HG03045 (cell line): ENCODE data around the gene MYO7A.
"Not testable (repeated sequence)": the region's sequence is repeated elsewhere in the genome, so short reads cannot be mapped to it uniquely, and the experiment has no call there.

Experiments
- ATAC-seq: cut with Tn5 transposase; IDR thresholded peaks from one replicate; pipeline ENCODE4 v1.9.1; 2021; ENCODE audit warnings: mild to moderate bottlenecking, moderate library complexity; ENCODE audit not compliant: unreplicated experiment

The MYO7A gene

GRCh38 chr11:77092382-77092781 lies 35.7 kb upstream of the MYO7A start:
- ATAC-seq: no peak

DNA sequence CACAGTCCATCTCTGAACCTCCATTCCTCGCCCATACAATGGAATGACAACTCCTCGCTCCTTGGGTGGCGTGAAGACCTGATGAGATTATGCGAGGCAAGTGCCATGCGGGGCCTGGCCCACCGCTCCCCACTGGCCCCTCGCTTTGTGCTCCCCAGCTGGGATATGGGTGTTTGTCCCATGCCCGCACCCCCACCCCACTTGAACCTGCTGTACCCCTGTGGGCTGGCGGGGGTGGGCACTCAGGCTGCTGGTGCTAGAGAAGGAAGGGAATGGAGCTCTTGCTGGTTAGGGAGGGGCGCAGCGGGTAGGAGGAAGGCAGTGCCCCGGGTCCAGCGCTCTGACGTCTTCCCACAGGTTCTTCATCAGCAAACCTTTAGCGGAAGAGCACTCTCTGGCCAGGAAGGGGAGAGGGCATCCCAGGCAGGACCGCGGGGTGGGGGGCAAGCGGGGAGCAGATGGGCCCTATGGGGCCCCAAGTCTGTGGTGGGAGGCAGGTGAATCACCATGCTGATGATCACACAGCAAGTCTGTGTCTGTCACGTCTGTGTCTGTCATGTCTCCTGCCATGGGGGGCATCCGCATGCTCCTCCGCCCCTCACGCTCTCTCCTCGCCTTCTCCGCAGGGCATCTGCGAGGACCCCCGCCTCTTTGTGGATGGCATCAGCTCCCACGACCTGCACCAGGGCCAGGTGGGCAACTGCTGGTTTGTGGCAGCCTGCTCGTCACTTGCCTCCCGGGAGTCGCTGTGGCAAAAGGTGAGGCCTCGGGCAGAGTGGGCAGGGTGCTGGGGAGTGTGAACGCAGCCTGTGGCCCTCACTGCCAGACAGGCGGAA lies 34.8 kb upstream of the MYO7A start:
- ATAC-seq: no peak

- ATAC-seq: no peak
These were observed 33.8 kb upstream of the MYO7A start for GRCh38 chr11:77093987-77094840.

- ATAC-seq: no peak
These were observed 33.1 kb upstream of the MYO7A start for GRCh38 chr11:77094841-77095365.

- no peak for ATAC-seq
These were observed 32.2 kb upstream of the MYO7A start for GRCh38 chr11:77095551-77096490.

GRCh38 chr11:77096591-77097019 lies 31.4 kb upstream of the MYO7A start:
- ATAC-seq: no peak

- not testable (repeated sequence) for ATAC-seq
These were observed 30.9 kb upstream of the MYO7A start for GRCh38 chr11:77097180-77097579.

DNA sequence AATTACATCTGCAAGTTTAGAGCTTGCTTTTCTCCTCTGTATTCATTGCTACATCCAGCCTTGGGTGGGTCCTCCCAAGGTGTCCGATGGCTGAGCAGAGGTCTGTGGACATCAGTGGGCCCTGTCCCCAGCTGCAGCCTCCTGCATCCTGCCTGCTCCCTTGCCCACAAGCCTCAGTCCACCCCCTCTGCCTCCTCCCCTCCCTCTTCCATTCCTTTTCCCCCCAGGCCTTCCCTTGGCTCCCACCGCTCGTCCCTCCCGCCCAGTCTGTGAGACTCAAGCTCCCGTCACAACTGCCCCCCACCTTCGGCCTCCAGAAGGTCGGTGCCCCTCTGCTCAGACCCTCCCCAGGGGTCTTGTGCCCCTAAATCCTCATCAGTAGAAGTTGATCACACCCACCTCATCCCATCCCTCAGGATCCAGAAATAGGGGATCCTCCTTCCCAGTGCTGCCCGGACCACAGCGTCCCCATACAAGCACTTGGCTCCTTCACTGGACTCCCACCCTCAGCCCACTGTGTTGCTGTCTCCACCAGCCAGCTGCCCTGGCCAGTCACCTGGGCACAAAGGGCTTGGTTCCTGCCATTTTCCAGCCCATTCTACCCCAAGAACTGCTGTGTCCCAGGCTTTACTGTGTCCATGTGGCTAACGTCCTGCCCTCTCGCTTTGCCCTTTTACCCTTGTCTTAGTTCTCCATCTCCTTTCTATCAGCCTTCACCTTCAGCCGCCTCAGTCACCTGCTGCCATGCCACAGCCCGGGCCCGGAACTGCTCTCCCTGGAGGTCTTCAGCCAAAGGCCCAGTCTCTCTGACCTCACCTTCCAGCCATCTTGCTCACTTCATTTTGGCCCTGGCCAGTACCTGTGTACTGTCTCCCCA lies 27.6 kb upstream of the MYO7A start:
- no peak for ATAC-seq

GRCh38 chr11:77101043-77101537 lies 27.0 kb upstream of the MYO7A start:
- ATAC-seq: no peak

- no peak for ATAC-seq
These were observed 25.5 kb upstream of the MYO7A start, which contains the start of gene OMP for GRCh38 chr11:77102246-77103210. Gene OMP (plus strand): TSS chr11:77102840. CDS start chr11:77102840, 0 bp downstream.

GRCh38 chr11:77103319-77103718 lies 24.7 kb upstream of the MYO7A start:
- no peak for ATAC-seq

DNA sequence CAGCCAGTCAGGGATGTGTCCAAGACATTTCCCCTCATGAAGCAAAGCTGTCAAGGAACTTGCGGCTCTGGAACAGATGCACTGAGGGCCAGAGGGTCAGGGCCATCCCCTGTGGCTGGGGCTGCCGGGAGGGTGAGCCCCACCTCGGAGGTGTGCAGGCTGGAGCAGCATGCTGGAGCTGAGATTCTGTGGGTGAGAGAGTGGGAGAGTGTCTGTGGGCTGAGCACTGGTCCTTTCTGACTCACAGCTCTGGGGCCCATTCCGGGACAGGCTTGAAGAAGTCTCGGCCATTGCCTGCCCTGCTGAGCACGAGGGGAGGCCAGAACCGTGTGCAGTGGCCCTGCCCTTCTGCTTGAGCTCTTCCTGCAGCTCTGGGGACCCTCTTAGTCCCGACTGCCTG lies 23.3 kb upstream of the MYO7A start:
- no peak for ATAC-seq

DNA sequence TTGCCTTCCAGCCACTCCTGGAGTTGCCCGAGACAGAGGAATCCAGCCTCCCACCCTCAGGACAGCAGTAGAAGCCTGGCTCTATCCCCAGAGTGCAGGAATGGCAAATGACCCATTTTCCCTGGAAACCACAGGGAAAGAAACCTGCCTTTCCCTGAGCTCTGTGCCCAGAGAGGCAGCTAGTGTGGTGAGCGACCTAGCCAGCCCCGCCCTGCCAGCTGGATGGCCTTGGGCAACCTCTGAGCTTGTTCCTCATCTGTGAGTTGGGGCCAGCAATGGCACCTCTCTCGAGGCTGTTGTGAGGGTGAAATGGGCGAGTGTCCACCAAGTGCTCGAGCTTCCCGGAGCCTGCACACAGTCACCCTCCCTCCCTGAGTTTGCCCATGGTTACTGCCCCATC lies 21.7 kb upstream of the MYO7A start:
- no peak for ATAC-seq

DNA sequence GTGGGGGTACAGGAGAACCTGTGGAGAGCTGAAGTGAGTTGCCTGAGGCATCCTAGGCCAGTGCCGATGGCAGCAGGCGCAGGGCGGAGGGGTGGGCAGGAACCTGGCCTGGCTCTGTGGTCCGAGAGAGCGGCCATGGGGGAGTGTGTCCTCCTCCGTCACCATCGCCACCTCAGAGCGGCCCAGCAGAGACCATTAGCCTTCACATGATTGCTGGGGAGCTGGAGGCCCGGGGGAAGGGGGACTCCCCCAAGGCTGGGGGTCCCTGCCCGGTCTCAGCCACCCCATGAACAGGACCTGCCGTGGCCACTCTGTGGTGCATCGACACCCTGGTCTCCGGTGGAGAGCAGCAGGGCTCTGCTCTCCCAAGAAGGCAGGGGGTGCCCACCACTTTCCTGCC lies 21.3 kb upstream of the MYO7A start:
- ATAC-seq: no peak

- ATAC-seq: no peak
These were observed 20.1 kb upstream of the MYO7A start for GRCh38 chr11:77107950-77108349.

DNA sequence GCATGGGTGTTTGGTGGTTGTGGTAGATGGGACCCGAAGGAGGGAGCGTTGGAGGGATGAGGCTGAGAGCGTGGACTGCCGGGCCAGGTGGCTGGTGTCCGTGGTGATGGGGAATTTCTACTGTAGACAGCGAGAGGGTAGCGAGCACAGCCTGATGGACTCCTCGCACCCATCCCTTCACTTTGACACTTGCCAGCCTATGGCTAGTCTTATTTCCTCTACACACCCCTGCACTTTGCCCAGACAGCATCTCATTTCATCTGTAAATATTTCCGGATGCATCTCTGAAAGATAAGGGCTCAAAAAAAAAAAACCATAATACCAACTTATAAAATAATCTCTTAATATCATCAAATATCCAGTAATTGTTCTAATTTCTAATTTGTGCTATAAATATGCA lies 19.6 kb upstream of the MYO7A start:
- ATAC-seq: no peak

DNA sequence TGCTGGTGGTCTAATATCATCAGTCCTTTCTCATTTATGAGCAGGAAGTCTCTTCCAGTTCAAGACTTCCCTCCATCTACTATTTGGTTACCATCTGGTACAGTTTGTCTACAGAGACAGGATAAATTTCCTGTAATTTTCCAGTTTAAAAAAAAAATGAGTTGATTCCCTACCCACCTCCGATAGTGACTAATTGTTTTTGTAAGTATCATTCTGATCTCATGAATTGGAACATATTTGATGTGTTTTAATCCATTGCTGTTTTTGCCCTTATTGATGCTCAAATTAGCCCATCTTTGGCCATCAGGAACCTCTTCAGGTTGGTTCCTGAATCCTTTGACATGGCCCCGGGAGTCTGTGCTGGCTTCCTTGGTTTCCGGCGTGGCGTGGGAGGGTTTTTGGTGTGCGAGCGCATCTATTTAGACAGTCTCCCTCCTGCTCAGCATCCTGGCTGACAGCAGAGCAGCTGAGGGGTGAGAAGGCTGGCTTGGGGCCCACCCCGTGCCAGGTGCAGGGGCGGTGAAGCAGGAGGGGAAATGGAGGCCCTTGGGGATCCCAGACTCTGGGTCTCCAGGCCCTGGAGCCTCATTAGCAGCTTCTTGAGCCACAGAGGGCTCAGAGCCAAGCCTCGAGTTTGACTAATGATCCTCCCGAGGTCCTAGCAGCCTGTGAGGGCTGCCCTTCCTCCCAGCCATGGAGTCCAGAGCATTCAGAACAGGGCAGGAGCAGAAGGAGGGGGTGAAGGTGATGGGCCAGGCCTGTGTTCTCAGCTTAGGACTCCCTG lies 18.6 kb upstream of the MYO7A start:
- ATAC-seq: no peak
